NCI-H1930 (cell line): ENCODE results near the gene AKAP8.
"Not testable (repeated sequence)": the region's sequence is repeated elsewhere in the genome, so short reads cannot be mapped to it uniquely, and the experiment has no call there.

Experiments
- DNase-seq, 2 experiments: peaks; one replicate each; lab custom pipeline; 2025; lab: John Stamatoyannopoulos, UW

AKAP8 gene

DNA sequence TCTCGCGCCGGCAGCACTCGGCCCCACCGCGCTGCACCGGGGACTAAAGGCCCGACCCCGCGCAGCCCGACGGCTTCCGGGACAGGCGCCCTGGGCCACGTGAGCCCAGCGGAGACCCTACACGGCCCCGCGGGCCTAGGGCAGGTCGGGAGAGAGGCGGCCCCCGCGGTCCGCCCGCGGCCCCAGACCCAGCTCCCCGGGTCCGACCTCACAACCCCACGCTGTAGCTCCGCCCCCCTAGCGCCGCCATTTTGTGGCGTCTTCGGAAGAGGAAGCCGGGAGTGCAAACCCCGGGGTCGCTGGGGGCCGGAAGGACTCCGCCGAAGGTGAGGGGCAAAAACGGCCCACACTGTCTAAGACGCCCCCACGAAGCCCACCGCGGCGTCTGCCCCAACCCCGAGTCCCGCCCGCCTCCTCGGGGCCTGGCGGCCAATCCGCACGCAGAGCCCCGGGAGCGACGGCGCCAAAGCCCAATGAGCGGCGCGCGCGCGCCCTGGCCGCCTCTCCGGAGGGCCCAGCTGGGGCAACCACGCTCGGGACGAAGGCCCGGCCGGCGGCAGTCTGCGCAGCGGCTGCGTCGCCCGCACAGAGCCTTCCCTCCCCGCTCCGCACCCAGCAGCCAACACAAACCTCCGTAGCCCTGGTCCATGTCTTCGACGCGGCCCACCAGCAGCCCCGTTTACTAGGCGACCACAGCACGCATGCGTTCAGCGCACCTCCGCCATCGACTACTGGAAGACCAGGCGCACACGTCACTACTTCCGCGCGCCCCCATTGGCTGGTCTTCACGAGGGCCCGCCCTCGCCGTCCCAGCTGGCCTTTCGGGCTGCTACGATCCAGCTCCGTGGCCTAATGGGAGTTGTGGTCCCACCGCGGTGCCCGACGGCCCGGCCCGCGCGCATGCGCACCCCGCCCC lies at the start of gene AKAP8:
TSS of gene AKAP8 (minus strand) at position 705 of the 916 bp plus-strand sequence. CDS start at position 649, 56 bp downstream.
- peak; percentile 87 to 92 for DNase-seq

GRCh38 chr19:15427991-15428471 lies 48.4 kb upstream of the AKAP8 start:
- no peak for DNase-seq

GRCh38 chr19:15427350-15427700 lies 47.7 kb upstream of the AKAP8 start:
- no peak for DNase-seq

GRCh38 chr19:15426485-15427349 lies 47.1 kb upstream of the AKAP8 start:
- DNase-seq: no peak

DNA sequence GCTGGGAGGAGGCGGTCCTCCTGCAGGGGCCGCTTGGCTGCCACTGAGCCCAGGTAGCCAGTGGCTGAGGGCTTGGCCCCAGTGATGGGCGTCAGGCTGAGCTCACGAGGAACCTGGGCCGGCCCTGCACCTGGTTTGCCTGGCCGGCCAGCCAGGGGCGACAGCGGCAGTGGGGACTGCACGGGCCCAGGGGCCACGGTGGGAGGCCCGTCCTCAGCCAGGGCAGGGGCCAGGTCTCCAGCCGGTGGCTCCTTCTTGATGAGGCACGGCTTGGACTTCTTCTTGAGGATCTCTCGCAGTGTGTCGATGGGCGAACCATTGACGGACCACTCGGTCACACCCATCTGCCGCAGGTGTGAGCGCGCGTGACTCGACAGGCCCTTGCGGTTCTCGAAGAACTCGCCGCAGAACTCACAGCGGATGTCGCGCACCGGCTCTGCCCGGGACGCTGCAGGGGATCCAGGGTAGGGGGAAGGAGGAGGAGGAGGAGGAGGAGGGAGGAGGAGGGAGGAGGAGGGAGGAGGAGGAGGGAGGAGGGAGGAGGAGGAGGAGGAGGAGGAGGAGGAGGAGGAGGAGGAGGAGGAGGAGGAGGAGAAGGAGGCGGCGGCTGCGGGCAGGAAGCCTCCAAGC lies 45.8 kb upstream of the AKAP8 start:
- DNase-seq: no peak

DNA sequence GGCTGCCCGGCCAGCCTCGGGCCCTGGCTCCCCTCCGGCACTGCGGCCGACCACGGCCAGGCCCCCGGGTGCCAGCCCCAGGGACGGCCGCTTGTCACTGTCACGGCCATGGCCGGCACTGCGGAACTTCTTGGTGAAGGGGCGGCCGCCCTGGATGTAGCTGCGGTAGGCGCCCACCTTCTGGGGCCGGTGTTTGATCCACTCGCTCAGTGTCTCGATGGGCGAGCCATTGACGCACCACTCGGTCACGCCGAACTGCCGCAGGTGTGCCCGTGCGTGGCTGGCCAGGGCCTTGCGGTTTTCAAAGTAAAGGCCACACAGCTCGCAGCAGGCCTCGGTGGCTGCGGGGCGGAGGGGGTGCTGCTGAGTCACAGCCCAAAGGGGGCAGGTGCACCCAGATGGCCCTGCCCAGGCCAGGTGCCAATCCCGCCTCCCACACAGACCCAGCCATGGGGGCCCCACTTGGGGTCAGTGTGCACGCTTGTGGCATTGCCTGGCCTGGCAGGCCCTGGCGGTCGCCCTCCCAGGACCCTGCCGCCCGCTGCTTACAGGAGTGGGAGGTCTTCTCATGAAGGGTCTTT lies 45.2 kb upstream of the AKAP8 start:
- DNase-seq: no peak

DNA sequence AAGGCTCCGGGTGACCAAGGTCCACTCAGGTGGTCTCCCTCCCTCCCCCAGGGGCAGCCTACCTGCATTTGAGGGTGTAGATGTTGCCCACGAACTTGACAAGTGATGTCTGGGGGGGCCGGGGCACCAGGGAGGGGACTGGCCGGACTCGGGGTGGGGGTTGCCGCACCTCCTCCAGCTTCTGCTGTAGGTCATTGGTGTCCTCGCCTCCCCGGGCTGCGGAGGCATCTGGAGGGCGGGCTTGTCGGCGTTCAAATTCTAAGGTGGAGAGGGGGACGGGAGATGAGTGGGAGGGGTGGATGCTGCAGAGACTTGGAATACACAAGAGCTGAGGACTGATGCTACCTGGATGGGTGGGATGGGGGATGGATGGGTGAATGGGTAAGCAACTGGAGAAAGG lies 44.5 kb upstream of the AKAP8 start:
- DNase-seq: no peak

- DNase-seq: no peak
Observed at GRCh38 chr19:15423130-15423529, 43.5 kb upstream of the AKAP8 start.

DNA sequence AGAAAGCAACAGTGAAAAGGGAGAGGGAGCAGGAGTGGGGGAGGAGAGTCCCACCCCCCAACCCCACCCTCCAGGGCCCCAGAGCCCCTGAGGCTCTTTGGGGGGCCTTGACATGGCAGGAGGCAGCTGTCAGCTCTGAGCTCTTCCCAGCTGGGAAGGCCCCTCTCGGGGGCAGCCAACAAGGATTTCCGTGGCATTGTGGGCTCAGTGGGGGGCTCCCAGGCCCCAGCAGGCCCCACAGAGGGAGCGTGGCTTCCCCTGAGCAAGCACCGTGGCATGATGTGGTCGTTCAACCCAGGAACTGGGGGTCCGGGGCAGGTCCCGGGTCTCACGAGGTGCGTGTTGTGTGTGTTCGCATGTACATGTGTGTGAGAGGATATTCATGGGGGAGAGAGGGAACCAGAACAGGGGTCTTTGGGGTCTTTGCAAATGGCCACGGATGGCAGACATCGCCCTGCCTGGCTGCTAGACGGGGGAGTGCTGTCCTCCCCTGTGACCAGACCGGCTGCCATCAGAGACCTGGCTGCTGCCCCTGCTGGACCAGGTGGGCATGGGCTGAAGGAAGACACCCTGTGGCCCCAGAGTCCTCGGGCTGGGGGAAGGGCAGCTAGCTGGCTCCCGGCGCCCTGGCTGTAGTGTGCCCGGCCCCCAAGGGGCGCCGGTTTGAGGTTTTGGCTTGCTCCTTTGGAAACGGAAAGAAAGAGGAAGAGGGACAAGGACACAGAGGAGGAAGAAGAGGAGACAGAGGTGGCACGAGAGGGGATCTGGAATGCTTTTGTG lies 42.9 kb upstream of the AKAP8 start:
- DNase-seq: no peak

DNA sequence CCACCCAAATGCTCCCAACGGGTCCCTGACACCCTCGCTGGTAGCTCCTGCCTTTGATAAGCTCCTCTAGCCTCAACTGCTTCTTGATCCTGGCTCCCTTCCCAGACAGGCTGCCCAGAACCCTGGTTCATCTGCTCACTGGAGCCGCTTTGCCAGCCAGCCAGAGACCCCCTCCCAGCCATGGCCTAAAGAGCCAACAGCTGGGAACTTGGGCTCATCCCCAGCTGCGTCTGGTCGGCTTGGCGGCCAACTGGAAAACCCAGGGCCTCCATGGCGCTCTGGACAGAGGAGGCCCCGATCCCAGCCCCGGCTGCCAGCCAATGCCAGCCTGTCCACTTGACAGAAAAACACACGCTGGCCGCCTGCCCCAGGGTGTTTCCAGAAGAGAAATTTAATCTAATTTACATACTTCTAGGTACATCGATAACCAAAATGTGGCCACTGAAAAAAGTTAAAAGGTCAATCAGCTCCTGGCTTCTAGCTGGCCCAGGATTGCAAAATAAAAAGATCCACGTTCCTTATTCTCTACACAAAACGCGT lies 42.2 kb upstream of the AKAP8 start:
- no peak for DNase-seq

GRCh38 chr19:15421136-15421695 lies 41.6 kb upstream of the AKAP8 start:
- no peak for DNase-seq

DNA sequence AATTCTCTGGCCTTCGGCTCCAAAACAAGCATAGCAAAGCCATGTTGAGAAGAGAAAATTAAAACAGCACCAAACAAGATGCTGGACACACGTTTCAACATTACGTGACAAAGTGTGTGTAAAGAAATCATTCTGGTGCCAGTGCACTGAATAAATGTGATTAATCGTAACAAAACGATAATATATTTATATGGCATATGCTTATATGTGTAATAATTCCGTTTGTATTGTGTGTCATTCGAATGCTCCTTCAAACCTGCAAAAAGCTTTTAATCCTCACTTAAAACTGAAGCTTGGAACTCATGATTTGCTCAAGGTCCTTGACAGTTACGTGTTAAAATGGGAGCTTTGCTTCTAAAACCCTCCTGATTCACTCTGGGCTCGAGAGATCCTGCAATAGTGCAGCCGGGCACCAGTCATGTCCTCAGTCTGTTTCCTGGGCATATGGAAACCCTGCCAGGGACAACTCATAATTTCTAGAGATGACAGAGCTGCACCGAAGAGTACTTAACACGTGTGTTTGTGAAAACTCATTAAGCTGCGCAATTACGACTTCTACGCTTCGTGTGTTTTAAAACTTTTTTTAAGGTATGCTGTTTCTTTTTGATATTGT lies 39.9 kb upstream of the AKAP8 start:
- no peak for DNase-seq

GRCh38 chr19:15418579-15419412 lies 39.2 kb upstream of the AKAP8 start, which contains the start of gene AKAP8L:
TSS of gene AKAP8L (minus strand) at chr19:15418988. CDS start at chr19:15418923, 65 bp downstream.
- DNase-seq: peak; percentile 96

DNA sequence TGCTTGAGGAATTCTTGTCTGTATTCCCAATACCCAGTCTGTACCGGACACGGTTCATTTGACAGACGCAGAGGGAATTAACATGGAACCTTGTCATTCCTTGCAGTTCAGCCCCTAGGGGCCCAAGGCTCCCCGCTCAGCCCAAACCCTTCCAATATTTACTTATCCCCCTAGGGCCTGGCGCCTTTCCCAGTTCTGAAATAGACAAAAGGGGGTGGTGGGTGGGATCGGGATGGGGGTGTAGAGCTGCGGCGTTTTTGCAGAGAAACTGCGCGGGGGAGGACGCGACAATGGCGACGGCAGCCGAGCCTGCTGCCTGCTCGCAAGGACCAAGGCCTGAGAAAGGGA lies 38.6 kb upstream of the AKAP8 start:
- DNase-seq: no peak

- no peak for DNase-seq
Observed at GRCh38 chr19:15417699-15418098, 38.1 kb upstream of the AKAP8 start.

- DNase-seq: no peak
Observed at GRCh38 chr19:15412832-15413231, 33.2 kb upstream of the AKAP8 start.

- DNase-seq: not testable (repeated sequence)
Observed at GRCh38 chr19:15411351-15411750, 31.8 kb upstream of the AKAP8 start.

GRCh38 chr19:15404780-15405211 lies 25.2 kb upstream of the AKAP8 start:
- DNase-seq: no peak
